Measurements from ENCODE around the gene PMFBP1. TPM values are rescaled to one million over a fixed set of nuclear protein-coding genes. Genes with fewer than 3 reads are reported as not detected.
"Not testable (repeated sequence)": the region's sequence is repeated elsewhere in the genome, so short reads cannot be mapped to it uniquely, and the experiment has no call there.

Gene PMFBP1
- polyA plus RNA-seq, 6 donors from 2014 or later, result 0.23 to 1.3 TPM; not detected in 4

GRCh38 chr16:72101195-72101594, 70.8 kb downstream of the PMFBP1 start:
- DNase-seq (no peak), ATAC-seq (ENCODE audit: low read depth in 2 of 2) (no peak)
- no peaks in the 10 kb centered on the region for H3K27me3 Mint-ChIP-seq
- H3K36me3 Mint-ChIP-seq, result peaks cover 43 to 73% of the 10 kb centered on the region in 2 donors
- no peak overlapping the region for H3K4me3 Mint-ChIP-seq
- H3K9me3 Mint-ChIP-seq, result no peaks in the 10 kb centered on the region
- H3K27ac Mint-ChIP-seq, result peak overlapping the region in 3 of 6 donors; percentile 24 to 88 (median 82)
- peaks cover 17 to 32% (median 22%) of the 10 kb centered on the region in 3 donors for H3K4me1 Mint-ChIP-seq

- Mint-ChIP-seq H3K4me3 (peak overlapping the region in 1 of 8 donors; percentile 31), H3K27ac (peak overlapping the region in 1 of 6 donors; percentile 59), H3K4me1 (peaks cover 32 to 49% (median 40%) of the 10 kb centered on the region in 3 donors), H3K27me3 (no peaks in the 10 kb centered on the region), H3K9me3 (no peaks in the 10 kb centered on the region), H3K36me3 (peaks cover 39 to 65% of the 10 kb centered on the region in 2 donors)
- DNase-seq (peak; percentile 54), ATAC-seq (ENCODE audit: low read depth in 2 of 2) (peak; percentile 89 to 93)
Observed at GRCh38 chr16:72099377-72099818, 72.6 kb downstream of the PMFBP1 start.

GRCh38 chr16:72098936-72099335, 73.0 kb downstream of the PMFBP1 start:
- H3K36me3 Mint-ChIP-seq, result peaks cover 39 to 65% of the 10 kb centered on the region in 2 donors
- ATAC-seq (ENCODE audit: low read depth in 2 of 2) (no peak), DNase-seq (no peak)
- H3K27ac Mint-ChIP-seq, result peak overlapping the region in 1 of 6 donors; percentile 59
- H3K27me3 Mint-ChIP-seq, result no peaks in the 10 kb centered on the region
- peaks cover 36 to 54% (median 44%) of the 10 kb centered on the region in 3 donors for H3K4me1 Mint-ChIP-seq
- H3K4me3 Mint-ChIP-seq, result peak overlapping the region in 1 of 8 donors; percentile 31
- no peaks in the 10 kb centered on the region for H3K9me3 Mint-ChIP-seq

GRCh38 chr16:72094266-72094610, 77.7 kb downstream of the PMFBP1 start:
- H3K9me3 Mint-ChIP-seq, result no peaks in the 10 kb centered on the region
- H3K4me3 Mint-ChIP-seq, result peak overlapping the region; percentile 97 to 100 (median 99)
- ATAC-seq (ENCODE audit: low read depth in 2 of 2), result no peak
- DNase-seq, result no peak
- H3K36me3 Mint-ChIP-seq, result peaks cover 28 to 32% of the 10 kb centered on the region in 2 donors
- no peaks in the 10 kb centered on the region for H3K27me3 Mint-ChIP-seq
- H3K27ac Mint-ChIP-seq, result peak overlapping the region; percentile 98 to 100 (median 100)
- H3K4me1 Mint-ChIP-seq, result peaks cover 55 to 72% (median 57%) of the 10 kb centered on the region in 3 donors

GRCh38 chr16:72093448-72094265, 78.3 kb downstream of the PMFBP1 start, which contains the start of the genes DHX38 and TXNL4B:
Gene DHX38 (plus strand): TSS chr16:72093847. CDS start chr16:72096158, 2,311 bp downstream.
Gene TXNL4B (minus strand): TSS chr16:72093620. CDS start chr16:72090749, 2,871 bp downstream.
- DNase-seq (peak; percentile 94), ATAC-seq (ENCODE audit: low read depth in 2 of 2) (peak; percentile 93)
- peaks cover 56 to 72% (median 59%) of the 10 kb centered on the region in 3 donors for H3K4me1 Mint-ChIP-seq
- H3K4me3 Mint-ChIP-seq, result peak within 1 kb of the TSS; percentile 97 to 100 (median 99)
- no peaks in the 10 kb centered on the region for H3K9me3 Mint-ChIP-seq
- peaks cover 27 to 35% of the 10 kb centered on the region in 2 donors for H3K36me3 Mint-ChIP-seq
- H3K27ac Mint-ChIP-seq, result peak within 1 kb of the TSS; percentile 98 to 100 (median 100)
- H3K27me3 Mint-ChIP-seq, result no peaks in the 10 kb centered on the region

- Mint-ChIP-seq H3K4me1 (peaks cover 52 to 72% (median 56%) of the 10 kb centered on the region in 3 donors), H3K4me3 (peak overlapping the region; percentile 97 to 100 (median 99)), H3K9me3 (no peaks in the 10 kb centered on the region), H3K27me3 (no peaks in the 10 kb centered on the region), H3K36me3 (peaks cover 24 to 30% of the 10 kb centered on the region in 2 donors), H3K27ac (peak overlapping the region; percentile 98 to 100 (median 100))
- peak; percentile 31 to 37 for ATAC-seq (ENCODE audit: low read depth in 2 of 2)
- DNase-seq, result no peak
Observed at GRCh38 chr16:72092832-72093447, 79.0 kb downstream of the PMFBP1 start.

GRCh38 chr16:72091217-72091616, 80.7 kb downstream of the PMFBP1 start:
- H3K4me1 Mint-ChIP-seq, result peaks cover 50 to 59% (median 52%) of the 10 kb centered on the region in 3 donors
- H3K36me3 Mint-ChIP-seq, result peaks cover 12 to 13% of the 10 kb centered on the region in 2 donors
- peak overlapping the region in 3 of 6 donors; percentile 12 to 99 (median 51) for H3K27ac Mint-ChIP-seq

GRCh38 chr16:72085002-72085401, 87.0 kb downstream of the PMFBP1 start:
- DNase-seq (no peak), ATAC-seq (ENCODE audit: low read depth in 2 of 2) (no peak)
- Mint-ChIP-seq H3K27me3 (no peaks in the 10 kb centered on the region), H3K27ac (peak overlapping the region in 1 of 6 donors; percentile 47), H3K4me3 (peak overlapping the region in 1 of 8 donors; percentile 63), H3K36me3 (peaks cover 19 to 24% of the 10 kb centered on the region in 2 donors), H3K9me3 (peaks cover 0 to 11% (median 4%) of the 10 kb centered on the region in 7 donors), H3K4me1 (peaks cover 0 to 10% (median 10%) of the 10 kb centered on the region in 3 donors)

More at GRCh38 chr16:72091217-72091616, 80.7 kb downstream of the PMFBP1 start:
- Mint-ChIP-seq H3K27me3 (no peaks in the 10 kb centered on the region), H3K9me3 (no peaks in the 10 kb centered on the region), H3K4me3 (peak overlapping the region in 7 of 8 donors; percentile 37 to 98 (median 65))
- no peak for DNase-seq
- ATAC-seq (ENCODE audit: low read depth in 2 of 2), result no peak

- ATAC-seq (ENCODE audit: low read depth in 2 of 2), result no peak
- Mint-ChIP-seq H3K4me1 (peaks cover 0 to 10% (median 10%) of the 10 kb centered on the region in 3 donors), H3K27me3 (no peaks in the 10 kb centered on the region), H3K9me3 (peaks cover 0 to 11% (median 4%) of the 10 kb centered on the region in 7 donors), H3K4me3 (no peak overlapping the region), H3K36me3 (peaks cover 19 to 24% of the 10 kb centered on the region in 2 donors), H3K27ac (no peak overlapping the region)
- no peak for DNase-seq
Observed at GRCh38 chr16:72084445-72084844, 87.5 kb downstream of the PMFBP1 start.

- peaks cover 19 to 20% of the 10 kb centered on the region in 2 donors for H3K36me3 Mint-ChIP-seq
- no peaks in the 10 kb centered on the region for H3K27me3 Mint-ChIP-seq
- DNase-seq (no peak), ATAC-seq (ENCODE audit: low read depth in 2 of 2) (no peak)
- no peak overlapping the region for H3K4me3 Mint-ChIP-seq
- H3K27ac Mint-ChIP-seq, result peak overlapping the region in 1 of 6 donors; percentile 24
- peaks cover 0 to 10% (median 7%) of the 10 kb centered on the region in 3 donors for H3K4me1 Mint-ChIP-seq
- peaks cover 0 to 11% (median 4%) of the 10 kb centered on the region in 7 donors for H3K9me3 Mint-ChIP-seq
Observed at GRCh38 chr16:72083778-72084404, 88.1 kb downstream of the PMFBP1 start.

- ATAC-seq (ENCODE audit: low read depth in 2 of 2); H3K27me3 Mint-ChIP-seq; H3K4me3 Mint-ChIP-seq; H3K9me3 Mint-ChIP-seq; H3K27ac Mint-ChIP-seq; H3K4me1 Mint-ChIP-seq; DNase-seq; H3K36me3 Mint-ChIP-seq: not testable (repeated sequence)
Observed at GRCh38 chr16:72076991-72077706, 94.8 kb downstream of the PMFBP1 start.

- H3K4me1 Mint-ChIP-seq; H3K9me3 Mint-ChIP-seq; H3K4me3 Mint-ChIP-seq; H3K27me3 Mint-ChIP-seq; H3K36me3 Mint-ChIP-seq; ATAC-seq (ENCODE audit: low read depth in 2 of 2); H3K27ac Mint-ChIP-seq; DNase-seq: not testable (repeated sequence)
Observed at GRCh38 chr16:72075067-72075466, 96.9 kb downstream of the PMFBP1 start.
